Neuronal stem cell (in vitro differentiated cells): ENCODE results near the gene PTPRD.

Experiments used
- DNase-seq: peaks from one replicate; pipeline ENCODE4 v3.0.0-alpha.2; 2013; ENCODE audit warnings: low spot score
- H2AFZ ChIP-seq: one replicate; pipeline ENCODE4 v1.6.1; 2013; ENCODE audit warnings: mild to moderate bottlenecking, low read length, inconsistent platforms
- H2AK5ac ChIP-seq: 2 replicates; pipeline ENCODE4 v1.6.1; 2013; ENCODE audit warnings: low read depth, mild to moderate bottlenecking, inconsistent platforms, low read length, moderate library complexity, mixed read lengths
- H2BK120ac ChIP-seq: 2 replicates; pipeline ENCODE4 v1.6.1; 2013; ENCODE audit warnings: low read depth, mild to moderate bottlenecking, inconsistent platforms, low read length, moderate library complexity, mixed read lengths
- H2BK12ac ChIP-seq: one replicate; pipeline ENCODE4 v1.6.1; 2013; ENCODE audit warnings: low read length, inconsistent platforms
- H2BK15ac ChIP-seq: 2 replicates; pipeline ENCODE4 v1.6.1; 2013; ENCODE audit warnings: mild to moderate bottlenecking, low read length, inconsistent platforms, mixed read lengths
- H2BK5ac ChIP-seq: one replicate; pipeline ENCODE4 v1.6.1; 2013; ENCODE audit warnings: inconsistent platforms, mild to moderate bottlenecking, low read length, moderate library complexity
- H3K14ac ChIP-seq: one replicate; pipeline ENCODE4 v1.6.1; 2013; ENCODE audit warnings: low read length, inconsistent platforms
- H3K18ac ChIP-seq: 2 replicates; pipeline ENCODE4 v1.6.1; 2013; ENCODE audit warnings: low read length, inconsistent platforms
- H3K23ac ChIP-seq: 2 replicates; pipeline ENCODE4 v1.6.1; 2013; ENCODE audit warnings: low read depth, mild to moderate bottlenecking, mixed read lengths, low read length, inconsistent platforms; ENCODE audit not compliant: poor library complexity
- H3K27ac ChIP-seq: replicated peaks from 3 replicates; pipeline ENCODE4 v1.5.1; 2013; ENCODE audit warnings: low read length, inconsistent platforms
- H3K27me3 ChIP-seq, 3 experiments: 2 replicates each; pipeline ENCODE4 v1.6.1; 2013; ENCODE audit warnings: low read length in 3 of 3, mild to moderate bottlenecking in 2 of 3, inconsistent platforms in 1 of 3, low read depth in 1 of 3, mixed read lengths in 1 of 3, moderate library complexity in 1 of 3; ENCODE audit not compliant: control insufficient read depth in 3 of 3, insufficient read depth in 3 of 3
- H3K36me3 ChIP-seq, 2 donors: replicated peaks in 1 of 2; 2 replicates each; pipeline ENCODE4 v1.6.1; 2013; ENCODE audit warnings: low read length in 2 of 2; ENCODE audit not compliant: control insufficient read depth in 2 of 2, insufficient read depth in 2 of 2
- H3K4ac ChIP-seq: 2 replicates; pipeline ENCODE4 v1.6.1; 2013; ENCODE audit warnings: inconsistent platforms, mild to moderate bottlenecking, low read length, moderate library complexity
- H3K4me1 ChIP-seq, 2 donors: 1 replicate in 1 of 2; 2 replicates in 1 of 2; pipeline ENCODE4 v1.6.1; 2013; ENCODE audit warnings: low read length in 2 of 2, low read depth in 1 of 2; ENCODE audit not compliant: control insufficient read depth in 2 of 2, insufficient read depth in 1 of 2
- H3K4me2 ChIP-seq: one replicate; pipeline ENCODE4 v1.6.1; 2013; ENCODE audit warnings: mild to moderate bottlenecking, low read length, inconsistent platforms; ENCODE audit not compliant: insufficient read depth, poor library complexity, severe bottlenecking
- H3K4me3 ChIP-seq, 2 donors: 2 replicates each; pipeline ENCODE4 v1.5.1; 2013; ENCODE audit warnings: low read length in 2 of 2, mild to moderate bottlenecking in 2 of 2, inconsistent platforms in 1 of 2, moderate library complexity in 1 of 2
- H3K79me1 ChIP-seq: one replicate; pipeline ENCODE4 v1.6.1; 2013; ENCODE audit warnings: low read depth, mild to moderate bottlenecking, inconsistent platforms, low read length, moderate library complexity
- H3K9ac ChIP-seq: one replicate; pipeline ENCODE4 v1.6.1; 2013; ENCODE audit warnings: mild to moderate bottlenecking, low read depth, low read length, inconsistent platforms; ENCODE audit not compliant: poor library complexity
- H3K9me3 ChIP-seq, 2 donors: replicated peaks in 1 of 2; 2 replicates each; pipeline versions ENCODE3 to v1.6.1; 2013; ENCODE audit warnings: low read length in 2 of 2, mild to moderate bottlenecking in 2 of 2, inconsistent platforms in 1 of 2, low read depth in 1 of 2, mixed read lengths in 1 of 2, moderate library complexity in 1 of 2; ENCODE audit not compliant: control insufficient read depth in 2 of 2, insufficient read depth in 1 of 2
- H4K8ac ChIP-seq: one replicate; pipeline ENCODE4 v1.6.1; 2013; ENCODE audit warnings: low read depth, mild to moderate bottlenecking, inconsistent platforms, low read length, moderate library complexity
- H4K91ac ChIP-seq: one replicate; pipeline ENCODE4 v1.6.1; 2013; ENCODE audit warnings: low read length, low read depth, mild to moderate bottlenecking, inconsistent platforms; ENCODE audit not compliant: poor library complexity
- WGBS, 2 donors: extraction: QIAGEN DNeasy Blood & Tissue Kit; methylation state at CpG; one replicate each; pipeline ENCODE4 v1.1.7; 2013; ENCODE audit warnings: missing lambda C conversion rate in 2 of 2, mixed read lengths in 1 of 2; ENCODE audit not compliant: insufficient read length in 2 of 2, insufficient replicate concordance in 1 of 2; ENCODE audit errors: extremely low coverage in 2 of 2; 5-methylcytosine and 5-hydroxymethylcytosine counted together

PTPRD gene

DNA sequence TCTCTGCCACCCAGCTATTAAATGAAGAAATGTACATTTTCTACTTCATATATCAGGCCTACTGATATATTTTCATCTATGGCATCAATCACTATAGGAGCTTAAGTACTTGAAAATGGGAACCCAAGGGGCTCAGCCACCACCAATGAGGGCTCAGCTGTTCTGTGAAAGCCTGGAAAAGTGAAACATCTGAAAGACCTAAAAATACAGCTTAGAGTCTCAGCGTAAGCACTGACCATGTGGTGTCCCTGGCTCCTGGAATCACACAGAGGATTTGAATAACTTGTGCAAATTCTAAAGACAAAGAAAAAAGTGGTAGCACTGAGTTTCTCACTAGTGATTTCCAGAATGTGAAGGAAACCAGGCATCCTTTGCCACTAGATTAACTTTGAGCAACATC, 64.5 kb downstream of the PTPRD start:
- H3K36me3 ChIP-seq: no peaks in the 10 kb centered on the region
- no peak for DNase-seq
- no peaks in the 10 kb centered on the region for H3K79me1 ChIP-seq
- H4K8ac ChIP-seq: no peak overlapping the region
- H3K4ac ChIP-seq: no peak overlapping the region
- H3K14ac ChIP-seq: no peak overlapping the region
- H4K91ac ChIP-seq: no peak overlapping the region
- no peak overlapping the region for H3K4me2 ChIP-seq
- H3K9ac ChIP-seq: no peak overlapping the region
- H3K4me3 ChIP-seq: no peak overlapping the region
- no peaks in the 10 kb centered on the region for H3K9me3 ChIP-seq
- no CpG with 5 or more reads among the region's 1 CpG for WGBS, 2 donors
- H2BK12ac ChIP-seq: no peak overlapping the region
- H3K27me3 ChIP-seq: no peaks in the 10 kb centered on the region
- H2BK5ac ChIP-seq: no peak overlapping the region
- H3K4me1 ChIP-seq: no peaks in the 10 kb centered on the region
- no peak overlapping the region for H2AFZ ChIP-seq
- no peak overlapping the region for H2BK120ac ChIP-seq
- H2BK15ac ChIP-seq: no peak overlapping the region
- no peak overlapping the region for H3K23ac ChIP-seq
- H3K18ac ChIP-seq: no peak overlapping the region
- no peak overlapping the region for H3K27ac ChIP-seq
- no peak overlapping the region for H2AK5ac ChIP-seq

- Histone ChIP-seq H3K4me2 (no peak overlapping the region), H3K4ac (no peak overlapping the region), H2BK120ac (no peak overlapping the region), H2BK15ac (no peak overlapping the region), H3K4me3 (no peak overlapping the region), H3K27ac (no peak overlapping the region), H3K14ac (no peak overlapping the region), H3K9me3 (no peaks in the 10 kb centered on the region), H3K18ac (no peak overlapping the region), H3K79me1 (no peaks in the 10 kb centered on the region), H4K91ac (no peak overlapping the region), H2AFZ (no peak overlapping the region), H3K36me3 (no peaks in the 10 kb centered on the region), H3K4me1 (no peaks in the 10 kb centered on the region), H4K8ac (no peak overlapping the region), H3K23ac (no peak overlapping the region), H3K9ac (no peak overlapping the region), H2BK12ac (no peak overlapping the region), H2BK5ac (no peak overlapping the region), H3K27me3 (no peaks in the 10 kb centered on the region), H2AK5ac (no peak overlapping the region)
- 100% methylated on average over 1 of the region's 2 CpGs; no CpG with 5 or more reads in 1 of the 2 donors for WGBS, 2 donors
- no peak for DNase-seq
Measured at GRCh38 chr9:10538073-10538472, 74.7 kb downstream of the PTPRD start.

GRCh38 chr9:10534850-10535249, 78.0 kb downstream of the PTPRD start:
- no peak overlapping the region for H3K27ac ChIP-seq
- H2BK12ac ChIP-seq: no peak overlapping the region
- no peak overlapping the region for H4K91ac ChIP-seq
- H3K9ac ChIP-seq: no peak overlapping the region
- H3K23ac ChIP-seq: no peak overlapping the region
- no peaks in the 10 kb centered on the region for H3K9me3 ChIP-seq
- no peak overlapping the region for H3K4ac ChIP-seq
- no peaks in the 10 kb centered on the region for H3K4me1 ChIP-seq
- no peak for DNase-seq
- H4K8ac ChIP-seq: no peak overlapping the region
- H2AK5ac ChIP-seq: no peak overlapping the region
- no peaks in the 10 kb centered on the region for H3K79me1 ChIP-seq
- H3K14ac ChIP-seq: no peak overlapping the region
- no peak overlapping the region for H2BK5ac ChIP-seq
- no peak overlapping the region for H2BK15ac ChIP-seq
- H3K36me3 ChIP-seq: no peaks in the 10 kb centered on the region
- WGBS, 2 donors: no CpG with 5 or more reads among the region's 1 CpG
- H3K4me2 ChIP-seq: no peak overlapping the region
- H2BK120ac ChIP-seq: no peak overlapping the region
- H2AFZ ChIP-seq: no peak overlapping the region
- no peaks in the 10 kb centered on the region for H3K27me3 ChIP-seq
- H3K18ac ChIP-seq: no peak overlapping the region
- no peak overlapping the region for H3K4me3 ChIP-seq

- Histone ChIP-seq H3K18ac (no peak overlapping the region), H3K36me3 (no peaks in the 10 kb centered on the region), H2BK5ac (no peak overlapping the region), H3K4me2 (no peak overlapping the region), H2AK5ac (no peak overlapping the region), H3K4me1 (no peaks in the 10 kb centered on the region), H3K14ac (no peak overlapping the region), H2BK15ac (no peak overlapping the region), H3K4me3 (no peak overlapping the region), H3K27me3 (no peaks in the 10 kb centered on the region), H4K91ac (no peak overlapping the region), H2BK12ac (no peak overlapping the region), H3K27ac (no peak overlapping the region), H2BK120ac (no peak overlapping the region), H2AFZ (no peak overlapping the region), H3K9me3 (no peaks in the 10 kb centered on the region), H4K8ac (no peak overlapping the region), H3K23ac (no peak overlapping the region), H3K9ac (no peak overlapping the region), H3K79me1 (no peaks in the 10 kb centered on the region), H3K4ac (no peak overlapping the region)
- no peak for DNase-seq
- no CpG with 5 or more reads among the region's 1 CpG for WGBS, 2 donors
Measured at GRCh38 chr9:10525972-10526371, 86.8 kb downstream of the PTPRD start.
